ENCODE measurements around the gene PAFAH1B2.

GRCh38 chr11:117154468-117154867 lies 10.4 kb downstream of the PAFAH1B2 start:
- TF ChIP-seq CTCF (IDR thresholded peaks at IDR 0.05) (no peak), POLR2A (IDR thresholded peaks at IDR 0.05) (no peak), EP300 (IDR thresholded peaks at IDR 0.05) (no peak), POLR2AphosphoS5 (IDR thresholded peaks at IDR 0.05) (no peak)

All from stomach (tissue), 4 donors.